Brain microvascular endothelial cell (primary cell): ENCODE results near the gene CAPSL.
"Not testable (repeated sequence)": the region's sequence is repeated elsewhere in the genome, so short reads cannot be mapped to it uniquely, and the experiment has no call there.

Source experiments
- DNase-seq: peaks from one replicate; pipeline ENCODE4 v3.0.0-alpha.2; 2020
- H3K27ac ChIP-seq: fragments of 250-450 bp; sonication (Bioruptor Pico); 2 replicates; pipeline ENCODE4 v1.5.1; 2020; ENCODE audit warnings: mild to moderate bottlenecking, moderate library complexity
- H3K27me3 ChIP-seq: fragments of 250-450 bp; sonication (Bioruptor Pico); replicated peaks from 2 replicates; pipeline ENCODE4 v1.5.1; 2020; ENCODE audit warnings: mild to moderate bottlenecking
- H3K36me3 ChIP-seq: fragments of 250-450 bp; sonication (Bioruptor Pico); replicated peaks from 2 replicates; pipeline ENCODE4 v1.5.1; 2020; ENCODE audit warnings: mild to moderate bottlenecking
- H3K4me3 ChIP-seq: 2 replicates; pipeline ENCODE4 v1.5.1; 2011; ENCODE audit warnings: low read depth, mild to moderate bottlenecking, control low read depth, low read length, moderate library complexity
- in situ Hi-C: cut with HindIII; loops from 2 replicates; pipeline ENCODE4 v1.10.0; 2017; ENCODE audit warnings: low sequenced_read_pairs, low pct_ligation_motif_present
- TF ChIP-seq, protein P1 (sequence below): IDR thresholded peaks from 2 replicates; pipeline ENCODE4 v1.5.1; 2011; ENCODE audit warnings: low read depth, mild to moderate bottlenecking, moderate library complexity, low read length, control low read depth, inconsistent platforms; ENCODE audit errors: missing control alignments

CAPSL gene

DNA sequence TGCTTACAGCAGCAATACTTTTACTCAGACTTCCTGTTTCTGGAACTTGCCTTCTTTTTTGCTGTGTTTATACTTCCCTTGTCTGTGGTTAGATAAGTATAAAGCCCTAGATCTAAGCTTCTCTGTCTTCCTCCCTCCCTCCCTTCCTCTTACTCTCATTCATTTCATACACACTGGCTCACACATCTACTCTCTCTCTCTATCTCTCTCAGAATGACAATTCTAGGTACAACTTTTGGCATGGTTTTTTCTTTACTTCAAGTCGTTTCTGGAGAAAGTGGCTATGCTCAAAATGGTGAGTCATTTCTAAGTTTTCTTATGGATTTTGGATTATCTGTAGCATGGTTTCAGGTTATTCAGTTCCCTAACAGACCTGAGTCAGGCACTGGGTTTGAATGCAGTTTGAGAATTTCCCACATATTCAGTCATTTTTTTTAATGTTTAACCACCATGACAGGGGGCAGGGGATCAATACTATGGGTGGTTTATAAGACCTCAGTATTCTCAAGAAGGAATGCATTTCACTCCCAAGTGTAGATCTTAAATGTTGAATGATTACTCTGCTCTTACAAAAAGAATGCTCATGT lies 81.6 kb downstream of the CAPSL start, which contains the start of gene IL7R:
Gene IL7R (plus strand): TSS at position 127 of the 587 bp plus-strand sequence. CDS start 87 bp downstream, at position 214.
- Histone ChIP-seq H3K27me3 (no peaks in the 10 kb centered on the region), H3K4me3 (no peak within 1 kb of the TSS), H3K36me3 (no peaks in the 10 kb centered on the region), H3K27ac (peak within 1 kb of the TSS; percentile 7)
- TF ChIP-seq, protein P1, sequence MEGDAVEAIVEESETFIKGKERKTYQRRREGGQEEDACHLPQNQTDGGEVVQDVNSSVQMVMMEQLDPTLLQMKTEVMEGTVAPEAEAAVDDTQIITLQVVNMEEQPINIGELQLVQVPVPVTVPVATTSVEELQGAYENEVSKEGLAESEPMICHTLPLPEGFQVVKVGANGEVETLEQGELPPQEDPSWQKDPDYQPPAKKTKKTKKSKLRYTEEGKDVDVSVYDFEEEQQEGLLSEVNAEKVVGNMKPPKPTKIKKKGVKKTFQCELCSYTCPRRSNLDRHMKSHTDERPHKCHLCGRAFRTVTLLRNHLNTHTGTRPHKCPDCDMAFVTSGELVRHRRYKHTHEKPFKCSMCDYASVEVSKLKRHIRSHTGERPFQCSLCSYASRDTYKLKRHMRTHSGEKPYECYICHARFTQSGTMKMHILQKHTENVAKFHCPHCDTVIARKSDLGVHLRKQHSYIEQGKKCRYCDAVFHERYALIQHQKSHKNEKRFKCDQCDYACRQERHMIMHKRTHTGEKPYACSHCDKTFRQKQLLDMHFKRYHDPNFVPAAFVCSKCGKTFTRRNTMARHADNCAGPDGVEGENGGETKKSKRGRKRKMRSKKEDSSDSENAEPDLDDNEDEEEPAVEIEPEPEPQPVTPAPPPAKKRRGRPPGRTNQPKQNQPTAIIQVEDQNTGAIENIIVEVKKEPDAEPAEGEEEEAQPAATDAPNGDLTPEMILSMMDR, result no peak
- DNase-seq, result peak; percentile 26
- in situ Hi-C loops, result no loop called here

DNA sequence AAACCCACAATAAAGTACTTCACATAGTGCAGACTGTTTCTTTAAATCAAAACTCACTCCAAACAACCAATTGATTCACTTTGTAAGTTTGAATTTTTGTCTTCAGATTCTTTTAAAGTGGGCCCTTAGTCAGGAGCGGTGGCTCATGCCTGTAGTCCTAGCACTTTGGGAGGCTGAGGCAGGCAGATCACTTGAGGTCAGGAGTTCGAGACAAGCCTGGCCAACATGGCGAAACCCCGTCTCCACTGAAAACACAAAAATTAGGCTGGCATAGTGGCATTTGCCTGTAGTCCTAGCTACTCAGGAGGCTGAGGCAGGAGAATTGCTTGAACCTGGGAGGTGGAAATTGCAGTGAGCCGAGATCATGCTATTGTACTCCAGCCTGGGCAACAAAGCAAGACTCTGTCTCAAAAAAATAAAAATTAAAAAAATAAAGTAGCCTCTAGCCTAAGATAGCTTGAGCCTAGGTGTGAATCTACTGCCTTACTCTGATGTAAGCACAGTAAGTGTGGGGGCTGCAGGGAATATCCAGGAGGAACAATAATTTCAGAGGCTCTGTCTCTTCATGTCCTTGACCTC lies 82.1 kb downstream of the CAPSL start:
- DNase-seq, H3K4me3 ChIP-seq, H3K36me3 ChIP-seq, H3K27me3 ChIP-seq, in situ Hi-C loops: not testable (repeated sequence)
- H3K27ac ChIP-seq, result peak overlapping the region; percentile 7

DNA sequence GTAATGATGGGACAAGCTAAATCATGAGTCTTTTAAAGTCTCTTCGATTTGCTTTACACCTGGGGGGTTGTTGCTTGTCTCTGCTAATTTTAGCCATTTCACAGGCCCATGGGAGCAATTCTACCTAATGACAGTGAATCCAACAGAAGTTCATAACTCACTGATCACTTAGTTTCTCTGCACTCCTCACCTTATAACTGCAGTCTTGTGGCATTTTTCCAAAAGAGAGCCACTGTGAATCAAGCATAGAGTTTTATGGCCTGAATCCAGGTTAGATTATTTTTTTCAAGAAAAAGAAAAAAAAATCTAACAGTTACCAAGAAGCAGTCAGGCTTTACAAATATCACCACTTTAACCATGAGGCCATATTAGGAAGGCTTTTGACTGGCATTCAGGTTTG lies 83.2 kb downstream of the CAPSL start:
- H3K27me3 ChIP-seq, result no peaks in the 10 kb centered on the region
- DNase-seq, result no peak
- no peak overlapping the region for H3K4me3 ChIP-seq
- TF ChIP-seq, protein P1, result no peak
- no peak overlapping the region for H3K27ac ChIP-seq
- H3K36me3 ChIP-seq, result no peaks in the 10 kb centered on the region
- in situ Hi-C loops, result no loop called here
